ENCODE results near the gene PDE9A. TPM values are rescaled to one million over a fixed set of nuclear protein-coding genes. Genes with fewer than 3 reads are reported as not detected.

PDE9A gene
- total RNA-seq, 4 donors from 2014 or later: 0.59 to 15.0 (median 6.9) TPM

GRCh38 chr21:42644223-42645208 is 8.9 kb upstream of the PDE9A start:
- Histone ChIP-seq H3K27ac (no peak overlapping the region), H3K27me3 (no peaks in the 10 kb centered on the region), H3K4me3 (no peak overlapping the region), H3K9me3 (no peaks in the 10 kb centered on the region), H3K4me1 (no peaks in the 10 kb centered on the region), H3K36me3 (no peaks in the 10 kb centered on the region)
- intact Hi-C loops (cut with DNase I; ENCODE audit: low total_unique reads): no loop called here
- TF ChIP-seq POLR2A (IDR thresholded peaks at IDR 0.05): no peak
- TF ChIP-seq, protein P1, sequence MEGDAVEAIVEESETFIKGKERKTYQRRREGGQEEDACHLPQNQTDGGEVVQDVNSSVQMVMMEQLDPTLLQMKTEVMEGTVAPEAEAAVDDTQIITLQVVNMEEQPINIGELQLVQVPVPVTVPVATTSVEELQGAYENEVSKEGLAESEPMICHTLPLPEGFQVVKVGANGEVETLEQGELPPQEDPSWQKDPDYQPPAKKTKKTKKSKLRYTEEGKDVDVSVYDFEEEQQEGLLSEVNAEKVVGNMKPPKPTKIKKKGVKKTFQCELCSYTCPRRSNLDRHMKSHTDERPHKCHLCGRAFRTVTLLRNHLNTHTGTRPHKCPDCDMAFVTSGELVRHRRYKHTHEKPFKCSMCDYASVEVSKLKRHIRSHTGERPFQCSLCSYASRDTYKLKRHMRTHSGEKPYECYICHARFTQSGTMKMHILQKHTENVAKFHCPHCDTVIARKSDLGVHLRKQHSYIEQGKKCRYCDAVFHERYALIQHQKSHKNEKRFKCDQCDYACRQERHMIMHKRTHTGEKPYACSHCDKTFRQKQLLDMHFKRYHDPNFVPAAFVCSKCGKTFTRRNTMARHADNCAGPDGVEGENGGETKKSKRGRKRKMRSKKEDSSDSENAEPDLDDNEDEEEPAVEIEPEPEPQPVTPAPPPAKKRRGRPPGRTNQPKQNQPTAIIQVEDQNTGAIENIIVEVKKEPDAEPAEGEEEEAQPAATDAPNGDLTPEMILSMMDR (IDR thresholded peaks at IDR 0.05): no peak
- DNase-seq: no peak

- no peak for TF ChIP-seq POLR2A (IDR thresholded peaks at IDR 0.05)
- H3K9me3 ChIP-seq: no peaks in the 10 kb centered on the region
- no peak overlapping the region for H3K4me3 ChIP-seq
- intact Hi-C loops (cut with DNase I; ENCODE audit: low total_unique reads): no loop called here
- no peaks in the 10 kb centered on the region for H3K36me3 ChIP-seq
- H3K4me1 ChIP-seq: no peaks in the 10 kb centered on the region
- H3K27me3 ChIP-seq: no peaks in the 10 kb centered on the region
- no peak for DNase-seq
- H3K27ac ChIP-seq: no peak overlapping the region
Observed at GRCh38 chr21:42645211-42646075, 8.0 kb upstream of the PDE9A start.

GRCh38 chr21:42646076-42646825 is 7.2 kb upstream of the PDE9A start:
- H3K27me3 ChIP-seq: no peaks in the 10 kb centered on the region
- no peak overlapping the region for H3K4me3 ChIP-seq
- no peaks in the 10 kb centered on the region for H3K9me3 ChIP-seq
- H3K4me1 ChIP-seq: no peaks in the 10 kb centered on the region
- no peaks in the 10 kb centered on the region for H3K36me3 ChIP-seq
- intact Hi-C loops (cut with DNase I; ENCODE audit: low total_unique reads): no loop called here
- no peak overlapping the region for H3K27ac ChIP-seq
- no peak for DNase-seq
- no peak for TF ChIP-seq POLR2A (IDR thresholded peaks at IDR 0.05)
- TF ChIP-seq, protein P1 (IDR thresholded peaks at IDR 0.05): no peak

GRCh38 chr21:42646836-42647235 is 6.6 kb upstream of the PDE9A start:
- Histone ChIP-seq H3K4me1 (no peaks in the 10 kb centered on the region), H3K9me3 (no peaks in the 10 kb centered on the region), H3K27ac (no peak overlapping the region), H3K36me3 (no peaks in the 10 kb centered on the region), H3K4me3 (no peak overlapping the region), H3K27me3 (no peaks in the 10 kb centered on the region)
- TF ChIP-seq, protein P1 (IDR thresholded peaks at IDR 0.05): no peak
- TF ChIP-seq POLR2A (IDR thresholded peaks at IDR 0.05): no peak
- DNase-seq: no peak
- intact Hi-C loops (cut with DNase I; ENCODE audit: low total_unique reads): no loop called here

DNA sequence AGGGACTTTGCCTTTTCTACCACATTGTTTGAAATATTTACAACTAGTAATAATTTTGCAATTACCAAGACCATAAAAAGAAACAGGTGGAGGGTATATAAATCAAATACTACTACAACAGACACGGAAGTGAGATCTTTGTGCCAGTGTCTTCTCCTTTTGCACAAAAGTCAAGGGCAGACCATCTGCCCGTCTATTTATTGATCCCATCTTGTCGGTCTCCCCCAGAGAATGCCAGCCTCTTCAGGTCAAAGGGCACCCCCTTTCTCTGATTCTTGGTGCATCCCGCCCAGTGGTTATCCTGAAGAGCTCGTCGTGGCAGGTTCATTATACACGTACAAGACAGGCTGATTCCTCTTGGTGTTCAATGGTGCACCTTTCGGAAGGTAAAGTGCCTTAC is 4.8 kb upstream of the PDE9A start:
- intact Hi-C loops (cut with DNase I; ENCODE audit: low total_unique reads): no loop called here
- TF ChIP-seq, protein P1 (IDR thresholded peaks at IDR 0.05): no peak
- TF ChIP-seq POLR2A (IDR thresholded peaks at IDR 0.05): no peak
- H3K27ac ChIP-seq: no peak overlapping the region
- no peaks in the 10 kb centered on the region for H3K27me3 ChIP-seq
- no peak overlapping the region for H3K4me3 ChIP-seq
- H3K9me3 ChIP-seq: no peaks in the 10 kb centered on the region
- no peaks in the 10 kb centered on the region for H3K36me3 ChIP-seq
- no peak for DNase-seq
- H3K4me1 ChIP-seq: no peaks in the 10 kb centered on the region
